ENCODE results near the gene TRIM26.

Gene TRIM26

DNA sequence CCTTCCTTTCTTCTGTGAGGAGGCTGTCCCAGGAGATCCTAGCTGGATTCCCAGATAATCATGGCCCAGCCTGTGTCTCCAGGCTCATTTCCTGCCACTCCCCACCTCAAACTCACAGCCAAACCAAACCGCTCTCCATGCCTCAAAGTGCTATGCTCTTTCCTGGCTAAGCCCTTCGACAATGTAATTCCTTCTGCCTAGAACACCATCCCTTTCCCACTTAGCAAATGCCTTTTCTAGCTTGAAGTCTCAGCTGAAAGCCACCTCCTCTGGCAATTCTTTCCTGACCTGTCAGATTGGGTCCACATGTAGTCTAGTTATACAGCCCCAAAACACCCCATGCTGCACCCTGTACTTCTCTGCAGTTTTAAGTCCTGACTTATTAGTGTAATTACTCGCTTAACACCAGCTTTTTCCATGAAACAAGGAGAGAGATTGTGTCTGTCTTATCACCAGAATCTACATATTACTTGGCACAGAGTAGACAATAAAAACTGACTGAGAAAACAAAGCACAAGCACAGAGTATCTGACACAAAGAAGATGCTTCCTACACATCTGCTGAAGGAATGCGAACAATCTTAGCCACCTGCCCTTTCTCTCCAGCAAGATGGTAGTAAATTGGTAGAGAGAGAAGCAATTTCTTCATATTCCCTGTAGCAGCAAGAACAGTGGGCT is 5.4 kb downstream of the TRIM26 start:
- no peak for DNase-seq

- no peak for DNase-seq
Measured at GRCh38 chr6:30206799-30207618, 6.2 kb downstream of the TRIM26 start.

DNA sequence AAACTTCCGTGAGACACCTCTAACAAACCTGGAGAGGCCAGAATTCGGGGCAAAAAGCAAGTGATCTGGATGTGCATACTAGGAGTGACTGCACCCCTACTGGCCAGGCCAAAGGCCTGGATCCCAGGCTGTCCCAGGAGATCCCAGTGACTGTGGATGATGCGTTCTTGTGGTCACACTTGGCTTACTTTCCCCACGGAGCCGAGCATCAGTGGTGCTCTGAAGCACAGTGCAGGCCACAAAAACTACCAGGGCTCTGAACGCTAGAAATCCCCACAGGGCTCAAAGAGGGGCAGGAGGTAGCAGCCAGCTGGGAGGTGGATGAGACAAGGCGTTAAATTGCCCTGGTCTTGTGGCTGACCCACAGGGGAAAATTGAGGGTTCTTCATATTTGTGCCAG is 7.1 kb downstream of the TRIM26 start:
- no peak for DNase-seq

DNA sequence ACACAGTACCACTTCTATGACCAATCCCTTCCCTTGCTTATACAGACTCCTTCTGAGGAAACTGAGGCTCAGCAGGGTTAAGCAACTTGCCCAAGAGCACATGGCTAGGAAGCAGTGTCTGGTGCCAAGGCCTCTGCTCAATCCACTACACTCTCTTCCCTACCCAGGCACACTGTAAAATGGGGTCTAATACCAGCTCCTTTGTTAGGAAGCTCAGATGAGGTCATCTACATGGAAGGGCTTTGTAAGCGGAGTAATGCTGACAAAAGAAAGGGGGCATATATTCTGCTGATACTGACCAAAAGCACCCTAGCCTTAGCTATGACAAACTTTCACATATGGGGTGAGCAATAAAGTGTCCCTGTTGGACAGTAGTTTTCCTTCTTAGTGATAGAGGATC is 9.1 kb downstream of the TRIM26 start:
- no peak for DNase-seq

DNA sequence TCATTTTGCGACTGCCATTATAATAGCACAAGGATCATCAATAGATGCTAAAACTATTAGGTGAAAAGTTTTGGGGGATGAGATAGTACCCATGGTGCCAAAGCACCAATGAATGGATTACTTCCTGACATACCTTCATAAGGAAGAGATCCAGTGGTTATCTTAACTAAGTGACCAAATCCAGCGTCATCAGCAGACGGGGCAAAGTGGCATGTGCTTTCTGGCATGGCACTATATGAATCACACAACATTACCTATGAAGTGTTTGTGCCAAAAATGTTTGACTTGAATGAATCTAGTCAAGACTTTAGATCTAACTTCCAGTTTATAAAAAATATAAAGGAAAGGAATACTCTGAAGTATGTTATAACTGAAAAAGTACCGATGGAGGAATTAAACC is 10.8 kb downstream of the TRIM26 start:
- no peak for DNase-seq

DNA sequence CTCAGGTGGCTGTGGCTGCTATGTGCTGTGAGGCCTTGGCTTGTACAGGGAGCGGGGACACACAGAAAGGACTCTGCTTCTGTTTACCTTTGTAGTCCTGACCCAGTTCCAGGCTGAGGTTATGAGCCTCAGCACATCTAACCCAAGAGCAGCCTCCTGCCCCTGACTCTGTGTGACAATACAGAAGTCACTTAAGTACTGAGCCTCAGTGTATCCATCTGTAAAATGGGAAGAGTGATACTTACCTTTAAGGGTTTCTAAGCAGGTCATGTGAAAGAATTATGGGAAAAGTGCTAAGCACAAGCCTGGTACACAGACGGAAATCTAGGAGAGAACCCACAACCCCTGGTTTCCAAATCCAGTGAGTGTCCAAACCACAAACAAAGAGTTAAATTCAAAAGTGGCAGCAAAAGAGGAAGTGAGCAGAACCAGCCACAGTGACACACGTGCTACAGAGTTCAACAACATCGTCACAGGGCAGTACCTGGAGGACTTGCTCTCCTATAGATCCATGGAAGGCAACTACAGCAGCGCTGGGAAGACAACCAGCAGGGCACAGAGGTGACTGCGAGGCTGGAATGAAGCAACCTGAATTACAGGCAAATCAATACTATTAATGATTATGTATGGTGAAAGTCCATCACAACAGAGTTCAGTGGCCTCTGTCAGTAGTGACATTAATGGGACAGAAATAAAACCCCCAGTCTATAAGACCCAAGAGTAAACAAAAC is 12.5 kb downstream of the TRIM26 start:
- DNase-seq, result no peak

DNA sequence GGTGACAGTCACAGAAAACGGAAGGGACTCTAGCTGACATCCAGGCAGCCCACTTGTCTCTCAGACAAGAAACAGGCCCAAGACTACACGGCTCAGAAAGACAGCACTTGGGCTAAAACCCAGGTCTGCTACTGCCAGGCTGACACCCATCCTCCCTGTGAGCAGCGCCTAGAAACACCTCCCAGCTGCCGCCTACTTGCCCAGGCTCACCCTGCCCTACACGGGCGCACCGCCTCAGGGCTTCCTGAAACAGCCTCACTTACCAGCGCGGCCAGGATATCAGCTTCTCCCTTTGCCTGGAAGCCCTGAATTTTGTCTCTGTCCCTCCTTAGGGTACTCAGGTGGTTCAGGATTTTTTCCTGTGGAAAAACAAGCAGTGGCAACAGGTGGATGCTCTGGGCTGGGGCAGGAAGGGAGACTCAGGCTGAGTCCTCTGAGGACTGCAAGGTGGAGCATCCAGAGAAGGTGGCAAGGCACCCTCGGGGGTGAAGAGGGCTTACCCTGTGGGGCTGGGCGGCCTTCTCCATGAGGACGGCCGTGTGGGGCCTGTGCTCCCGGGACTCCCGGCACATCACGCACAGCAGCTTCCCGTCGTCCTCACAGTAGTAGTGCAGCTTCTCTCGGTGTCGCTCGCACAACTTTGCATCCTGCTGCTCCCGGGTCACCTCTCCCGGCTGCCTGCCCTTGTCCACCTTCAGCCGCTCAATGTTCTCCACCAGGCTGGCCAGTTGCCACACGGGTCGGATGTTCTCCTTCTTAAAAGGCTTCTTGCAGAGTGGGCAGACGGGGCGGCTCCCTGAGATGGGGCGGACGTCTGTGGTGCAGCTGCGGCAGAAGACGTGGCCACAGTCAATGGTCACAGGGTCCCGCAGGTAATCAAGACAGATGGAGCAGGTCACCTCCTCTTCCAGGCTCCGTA is 14.8 kb downstream of the TRIM26 start:
- no peak for DNase-seq

- no peak for DNase-seq
Measured at GRCh38 chr6:30196376-30196775, 16.8 kb downstream of the TRIM26 start.

- no peak for DNase-seq
Measured at GRCh38 chr6:30195951-30196350, 17.3 kb downstream of the TRIM26 start.

- no peak for DNase-seq
Measured at GRCh38 chr6:30194797-30195690, 18.2 kb downstream of the TRIM26 start.

DNA sequence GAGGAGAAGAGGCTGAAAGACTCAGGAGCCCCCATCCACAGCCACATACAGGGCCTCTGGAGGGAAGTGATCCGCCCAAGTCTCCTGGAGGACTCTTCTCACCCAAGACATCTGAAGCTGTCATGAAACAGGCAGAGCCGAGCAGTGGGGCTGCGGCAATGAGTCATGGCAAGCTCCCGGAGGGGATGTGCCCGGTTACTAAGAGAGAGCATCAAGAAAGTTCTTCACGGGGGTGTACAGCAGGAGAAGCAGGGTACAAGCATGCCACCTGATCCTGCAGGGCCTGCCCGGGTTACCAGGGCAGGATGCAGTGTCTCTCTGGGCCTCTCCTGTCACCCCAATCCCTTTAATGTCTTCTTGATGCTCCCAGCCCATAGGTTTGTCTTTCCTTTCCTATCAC is 21.1 kb downstream of the TRIM26 start:
- DNase-seq, result no peak

- DNase-seq, result no peak
Measured at GRCh38 chr6:30188541-30188940, 24.7 kb downstream of the TRIM26 start.

DNA sequence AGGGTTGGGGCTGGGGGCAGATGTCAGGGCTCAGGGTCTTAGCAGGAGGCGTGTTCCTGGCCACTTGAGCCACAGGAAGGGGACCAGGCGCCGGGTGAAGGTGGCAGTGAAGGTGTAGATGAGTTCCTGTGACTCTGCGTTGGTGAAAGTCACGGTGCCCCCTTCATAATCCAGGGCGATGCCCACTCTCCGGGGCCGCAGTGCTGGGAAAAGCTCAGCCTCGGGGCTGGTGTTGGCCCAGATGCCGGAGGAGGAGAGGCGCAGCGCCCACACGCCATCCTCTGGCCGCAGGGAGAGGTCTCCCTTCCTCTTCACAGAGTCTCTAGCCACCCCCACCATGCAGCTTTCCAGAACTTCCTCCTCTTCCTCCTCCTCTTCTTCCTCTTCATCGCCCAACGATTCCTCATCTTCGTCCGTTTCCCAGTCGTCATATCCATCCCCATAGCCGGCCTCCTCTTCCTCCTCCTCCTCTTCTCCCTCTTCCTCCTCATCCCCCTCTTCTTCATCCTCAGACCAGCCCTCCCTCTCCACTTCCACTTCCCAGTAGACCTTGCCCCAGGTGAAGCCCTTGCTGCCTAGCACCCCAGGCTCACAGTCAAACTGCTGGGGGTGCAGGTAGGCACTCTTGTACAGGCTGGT is 27.2 kb downstream of the TRIM26 start:
- DNase-seq, result no peak

DNA sequence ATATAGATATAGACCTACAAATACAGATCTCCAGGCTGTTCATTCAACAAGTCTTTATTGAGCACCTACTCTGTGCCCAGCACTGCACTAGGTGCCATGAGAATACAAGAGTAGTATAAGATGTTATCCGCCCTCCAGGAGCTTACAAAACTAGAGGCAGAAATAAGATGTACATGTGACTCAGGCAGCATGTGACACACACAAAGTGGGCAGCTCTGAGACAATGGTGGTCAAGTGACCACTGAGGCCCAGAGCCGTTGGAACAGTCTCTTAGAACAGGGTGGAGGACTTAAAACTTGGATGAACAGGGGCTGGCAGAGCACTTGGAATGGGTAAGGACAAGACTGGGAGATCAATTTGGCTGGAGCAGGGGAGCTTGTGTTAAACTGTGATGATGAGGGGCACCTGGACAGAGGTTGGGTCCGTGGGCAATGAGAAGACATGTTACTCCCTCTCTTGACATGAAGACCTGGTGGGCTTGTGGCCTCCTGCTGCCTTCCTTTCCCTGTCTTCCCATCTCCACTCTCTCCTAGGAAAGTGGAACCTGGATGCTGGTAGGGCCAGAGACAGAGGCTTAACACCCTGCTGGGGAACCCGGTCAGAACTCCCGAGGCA is 28.7 kb downstream of the TRIM26 start:
- no peak for DNase-seq

DNA sequence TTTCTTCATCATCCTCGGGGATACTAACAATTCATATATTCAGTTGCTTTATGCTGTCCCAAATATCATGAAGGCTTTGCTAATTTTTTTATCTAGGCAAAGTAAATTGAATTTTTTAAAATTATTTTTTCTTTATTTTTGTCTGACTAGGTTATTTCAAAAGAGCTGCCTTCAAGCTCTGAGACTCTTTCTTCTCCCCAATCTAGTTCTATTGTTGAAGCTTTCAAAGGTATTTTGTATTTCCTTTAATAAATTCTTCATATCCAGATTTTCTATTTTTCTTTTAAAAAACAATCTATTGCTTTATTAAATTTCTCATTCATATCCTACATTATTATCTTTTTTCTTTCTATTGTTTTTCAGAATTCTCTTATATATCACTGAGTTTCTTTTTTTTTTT is 33.1 kb downstream of the TRIM26 start:
- no peak for DNase-seq

- no peak for DNase-seq
Measured at GRCh38 chr6:30178837-30179236, 34.4 kb downstream of the TRIM26 start.

- DNase-seq, result peak; percentile 87
Measured at GRCh38 chr6:30175765-30176164, 37.4 kb downstream of the TRIM26 start.

DNA sequence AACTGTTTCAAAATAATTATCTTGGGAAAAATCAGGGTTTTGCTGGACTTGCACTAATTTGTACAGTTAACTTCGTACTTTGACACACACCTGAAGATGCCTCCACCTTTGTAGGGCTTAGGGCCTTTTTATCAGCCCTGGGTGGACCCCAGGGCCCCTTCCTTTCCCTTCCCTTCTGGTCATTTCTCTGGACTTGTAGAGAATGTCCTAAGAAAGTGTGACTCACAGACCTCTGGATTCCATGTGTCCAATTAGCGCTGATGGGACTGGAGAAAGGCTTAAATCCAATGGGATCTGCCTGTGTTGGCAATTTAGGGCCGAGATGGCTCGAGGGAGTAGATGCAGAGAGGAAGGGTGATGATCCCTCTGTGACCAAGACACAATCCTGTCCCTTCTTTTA is 40.5 kb downstream of the TRIM26 start:
- DNase-seq, result peak; percentile 17

- peak; percentile 46 for DNase-seq
Measured at GRCh38 chr6:30171677-30172471, 41.3 kb downstream of the TRIM26 start.
